Sigmoid colon (tissue), 4 donors: ENCODE data around the gene NHERF1.

Source experiments
- EP300 ChIP-seq, 4 donors: sonication (generic); formaldehyde crosslinking; IDR thresholded peaks; one replicate each; pipeline ENCODE4 v1.6.1; 2017; ENCODE audit warnings: antibody characterized with exemption in 4 of 4
- POLR2A ChIP-seq, 2 donors: fragments of 450-650 bp; IDR thresholded peaks; one replicate each; pipeline ENCODE4 v1.6.1; 2016; ENCODE audit warnings: antibody characterized with exemption in 2 of 2, mild to moderate bottlenecking in 2 of 2, moderate library complexity in 2 of 2
- POLR2AphosphoS5 ChIP-seq, 4 donors: sonication (generic); formaldehyde crosslinking; IDR thresholded peaks; one replicate each; pipeline ENCODE4 v1.6.1; 2017; ENCODE audit warnings: antibody characterized with exemption in 4 of 4
- TF ChIP-seq, protein P1 (sequence below), 4 experiments: fragments of 450-650 bp in 3 of 4; fragments of 200-600 bp in 1 of 4; IDR thresholded peaks; one replicate each; pipeline ENCODE4 v1.5.1; 2016 to 2019; ENCODE audit warnings: antibody characterized with exemption in 4 of 4, mild to moderate bottlenecking in 3 of 4, moderate library complexity in 2 of 4

DNA sequence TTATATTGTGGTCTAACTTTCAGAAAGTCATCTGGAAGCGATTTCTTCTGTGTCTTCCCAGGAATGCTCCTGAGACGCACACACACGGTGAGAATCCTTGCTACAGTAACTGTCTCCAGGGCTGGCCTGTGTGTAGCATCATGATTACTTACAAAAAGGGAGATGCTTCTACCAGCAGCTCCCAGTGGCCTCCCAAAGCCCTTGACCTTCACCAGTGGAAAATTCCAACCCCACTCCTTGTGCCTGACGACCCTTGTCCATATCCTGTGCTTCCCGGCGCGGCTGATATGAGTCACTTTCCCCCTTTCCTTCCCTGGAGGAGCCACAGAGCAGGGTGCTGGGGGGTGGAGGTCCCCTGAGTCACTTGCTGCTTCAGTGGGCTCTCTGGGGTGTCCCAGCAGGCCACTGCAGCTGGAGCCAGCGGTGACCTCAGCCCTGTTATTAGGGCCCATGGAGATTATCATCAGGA is 49.8 kb downstream of the NHERF1 start:
- TF ChIP-seq, protein P1, sequence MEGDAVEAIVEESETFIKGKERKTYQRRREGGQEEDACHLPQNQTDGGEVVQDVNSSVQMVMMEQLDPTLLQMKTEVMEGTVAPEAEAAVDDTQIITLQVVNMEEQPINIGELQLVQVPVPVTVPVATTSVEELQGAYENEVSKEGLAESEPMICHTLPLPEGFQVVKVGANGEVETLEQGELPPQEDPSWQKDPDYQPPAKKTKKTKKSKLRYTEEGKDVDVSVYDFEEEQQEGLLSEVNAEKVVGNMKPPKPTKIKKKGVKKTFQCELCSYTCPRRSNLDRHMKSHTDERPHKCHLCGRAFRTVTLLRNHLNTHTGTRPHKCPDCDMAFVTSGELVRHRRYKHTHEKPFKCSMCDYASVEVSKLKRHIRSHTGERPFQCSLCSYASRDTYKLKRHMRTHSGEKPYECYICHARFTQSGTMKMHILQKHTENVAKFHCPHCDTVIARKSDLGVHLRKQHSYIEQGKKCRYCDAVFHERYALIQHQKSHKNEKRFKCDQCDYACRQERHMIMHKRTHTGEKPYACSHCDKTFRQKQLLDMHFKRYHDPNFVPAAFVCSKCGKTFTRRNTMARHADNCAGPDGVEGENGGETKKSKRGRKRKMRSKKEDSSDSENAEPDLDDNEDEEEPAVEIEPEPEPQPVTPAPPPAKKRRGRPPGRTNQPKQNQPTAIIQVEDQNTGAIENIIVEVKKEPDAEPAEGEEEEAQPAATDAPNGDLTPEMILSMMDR (IDR thresholded peaks at IDR 0.05) = no peak
- TF ChIP-seq POLR2AphosphoS5 (IDR thresholded peaks at IDR 0.05) (no peak), EP300 (IDR thresholded peaks at IDR 0.05) (no peak), POLR2A (IDR thresholded peaks at IDR 0.05) (no peak)
